Activated CD8-positive, alpha-beta T cell treated with anti-CD3 and anti-CD28 coated beads, Interleukin-2, amount 10 ng/mL, durations not matched to agents 7 days and 5 days (primary cell): Measurements from ENCODE around the gene UBL7. TPM values are rescaled to one million over a fixed set of nuclear protein-coding genes. Genes with fewer than 3 reads are reported as not detected.
A peak's percentile ranks its signal among the peaks of the same experiment; 100 is the strongest.

Experiments
- ATAC-seq: fragments of 150-1000 bp; cut with Tn5 transposase; one replicate; pipeline ENCODE4 v1.10.0; 2021; ENCODE audit warnings: moderate library complexity
- CTCF ChIA-PET: fragments of 350-600 bp; sonication (Branson Sonifier 250); formaldehyde crosslinking; loops from one replicate; lab custom pipeline; 2021; ENCODE audit warnings: antibody characterized with exemption; lab: Charles Lee
- POLR2A ChIA-PET: fragments of 350-600 bp; sonication (Branson Sonifier 250); formaldehyde crosslinking; loops from one replicate; lab custom pipeline; 2021; ENCODE audit warnings: antibody characterized with exemption; lab: Charles Lee
- DNase-seq: peaks from one replicate; pipeline ENCODE4 v3.0.0-alpha.2; 2020
- H3K27ac Mint-ChIP-seq: one replicate; pipeline ENCODE4 v1.8.0; 2021; ENCODE audit warnings: mild to moderate bottlenecking, mixed read lengths
- H3K27me3 Mint-ChIP-seq: one replicate; pipeline ENCODE4 v1.8.0; 2021; ENCODE audit warnings: low read depth, mixed read lengths
- H3K36me3 Mint-ChIP-seq: one replicate; pipeline ENCODE4 v1.8.0; 2021; ENCODE audit warnings: low read depth, mixed read lengths
- H3K4me1 Mint-ChIP-seq: one replicate; pipeline ENCODE4 v1.8.0; 2021; ENCODE audit warnings: low read depth, mixed read lengths
- H3K4me3 Mint-ChIP-seq: one replicate; pipeline ENCODE4 v1.8.0; 2021; ENCODE audit warnings: mild to moderate bottlenecking, mixed read lengths
- H3K9me3 Mint-ChIP-seq: one replicate; pipeline ENCODE4 v1.8.0; 2022; ENCODE audit warnings: mixed read lengths; ENCODE audit not compliant: insufficient read depth
- total RNA-seq, 2 experiments: library from RNA; stranded (reverse); gene quantifications; one replicate each; pipeline ENCODE4 v1.2.3, GENCODE V29; 2021

UBL7 gene, protein sequence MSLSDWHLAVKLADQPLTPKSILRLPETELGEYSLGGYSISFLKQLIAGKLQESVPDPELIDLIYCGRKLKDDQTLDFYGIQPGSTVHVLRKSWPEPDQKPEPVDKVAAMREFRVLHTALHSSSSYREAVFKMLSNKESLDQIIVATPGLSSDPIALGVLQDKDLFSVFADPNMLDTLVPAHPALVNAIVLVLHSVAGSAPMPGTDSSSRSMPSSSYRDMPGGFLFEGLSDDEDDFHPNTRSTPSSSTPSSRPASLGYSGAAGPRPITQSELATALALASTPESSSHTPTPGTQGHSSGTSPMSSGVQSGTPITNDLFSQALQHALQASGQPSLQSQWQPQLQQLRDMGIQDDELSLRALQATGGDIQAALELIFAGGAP
- total RNA-seq: 10 to 100 TPM; 60.8 to 71.4 TPM

DNA sequence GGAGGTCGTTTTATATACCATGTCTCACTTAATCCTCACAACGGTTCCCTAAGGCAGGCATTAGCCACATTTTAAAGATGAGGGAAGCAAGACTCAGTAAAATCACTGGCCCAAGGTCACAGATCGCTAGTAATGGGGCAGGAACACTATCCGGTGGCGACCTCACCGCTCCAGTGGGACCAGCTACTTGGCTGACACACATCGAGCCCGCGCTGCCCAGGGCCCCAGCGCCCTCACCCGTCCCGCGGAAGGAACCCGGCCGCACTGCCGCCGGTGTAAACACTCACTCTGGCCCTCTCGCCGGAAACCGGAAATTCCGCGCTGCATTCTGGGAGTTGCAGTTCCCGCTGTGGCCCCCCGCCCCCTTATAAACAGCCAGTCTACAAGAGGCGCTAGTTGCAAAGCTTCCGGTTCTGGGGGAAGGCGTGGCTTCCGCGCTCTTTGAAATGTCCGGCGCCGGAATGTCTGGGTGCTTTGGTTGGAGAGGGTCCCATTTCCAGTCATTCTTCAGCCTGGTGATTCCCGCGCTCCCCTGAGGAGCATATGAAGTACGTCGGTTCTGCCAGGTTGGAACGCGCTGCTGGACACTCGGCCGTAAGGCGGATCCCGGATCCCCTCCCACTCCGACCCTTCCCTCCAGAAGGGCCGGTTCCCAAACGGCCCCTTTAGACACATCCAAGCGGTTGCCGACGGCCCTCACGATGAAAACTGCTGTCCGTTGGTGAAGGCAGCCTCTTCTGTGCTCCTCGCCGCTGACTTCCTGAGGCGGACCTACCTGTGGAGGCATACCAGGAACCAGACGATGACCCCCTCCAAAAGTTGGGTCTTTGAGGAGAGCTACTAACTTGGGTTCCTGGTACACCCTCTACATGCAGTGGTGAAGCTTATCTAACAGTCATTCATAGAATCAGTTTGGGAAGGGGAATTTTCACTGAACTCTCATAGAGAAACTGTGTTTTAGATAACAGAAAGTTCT is at the start of gene UBL7:
TSS of gene UBL7 (minus strand) at position 290 of the 976 bp plus-strand sequence. CDS start 2,293 bp downstream, outside the sequence.
- CTCF ChIA-PET: interaction anchor here (0.6 to 2.4 kb wide), 13 partner anchors 12 to 327 kb away, joined by 3 to 10 read pairs (median 4); no protein-coding TSS in a partner anchor
- ATAC-seq: peak; percentile 95
- H3K36me3 Mint-ChIP-seq: peaks cover 42% of the 10 kb centered on the region
- H3K27me3 Mint-ChIP-seq: no peaks in the 10 kb centered on the region
- DNase-seq: peak; percentile 99
- POLR2A ChIA-PET: interaction anchor here (0.6 to 3.4 kb wide), 25 partner anchors 11 to 562 kb away, joined by 3 to 32 read pairs (median 4); partner anchors contain the start of genes ARID3B, PPCDC, SEMA7A and STOML1
- peak within 1 kb of the TSS; percentile 89 for H3K4me3 Mint-ChIP-seq
- peak within 1 kb of the TSS; percentile 81 for H3K27ac Mint-ChIP-seq
- peaks cover 6% of the 10 kb centered on the region for H3K9me3 Mint-ChIP-seq
- peaks cover 54% of the 10 kb centered on the region for H3K4me1 Mint-ChIP-seq

DNA sequence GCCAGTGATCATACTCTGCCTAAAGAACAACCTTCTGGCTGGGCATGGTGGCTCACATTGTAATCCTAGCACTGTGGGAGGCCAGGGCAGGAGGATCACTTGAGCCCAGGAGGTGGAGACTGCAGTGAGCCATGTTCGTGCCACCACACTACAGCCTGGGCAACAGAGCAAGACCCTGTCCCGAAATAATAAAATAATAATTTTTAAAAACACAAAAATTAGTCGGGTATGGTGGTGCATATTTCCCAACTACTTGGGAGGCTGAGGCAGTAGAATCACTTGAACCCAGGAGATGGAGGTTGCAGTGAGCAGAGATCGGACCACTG is 45.5 kb upstream of the UBL7 start:
- H3K36me3 Mint-ChIP-seq: peaks cover 15% of the 10 kb centered on the region

GRCh38 chr15:74505837-74506514 is 45.0 kb upstream of the UBL7 start:
- ChIA-PET POLR2A (no interaction called here), CTCF (no interaction called here)
- Mint-ChIP-seq H3K36me3 (peaks cover 12% of the 10 kb centered on the region), H3K27me3 (no peaks in the 10 kb centered on the region), H3K4me1 (peaks cover 7% of the 10 kb centered on the region), H3K4me3 (no peak overlapping the region), H3K9me3 (no peaks in the 10 kb centered on the region), H3K27ac (no peak overlapping the region)
- ATAC-seq: no peak
- DNase-seq: no peak

More for the DNA sequence above, 45.5 kb upstream of the UBL7 start:
- H3K9me3 Mint-ChIP-seq: no peaks in the 10 kb centered on the region
- H3K27ac Mint-ChIP-seq: no peak overlapping the region
- H3K27me3 Mint-ChIP-seq: no peaks in the 10 kb centered on the region
- CTCF ChIA-PET: no interaction called here
- POLR2A ChIA-PET: no interaction called here
- DNase-seq: no peak
- no peak overlapping the region for H3K4me3 Mint-ChIP-seq
- H3K4me1 Mint-ChIP-seq: peaks cover 12% of the 10 kb centered on the region
- ATAC-seq: no peak

GRCh38 chr15:74504836-74505235 is 43.9 kb upstream of the UBL7 start:
- ATAC-seq: no peak
- Mint-ChIP-seq H3K27ac (no peak overlapping the region), H3K4me1 (peaks cover 4% of the 10 kb centered on the region), H3K4me3 (no peak overlapping the region), H3K9me3 (no peaks in the 10 kb centered on the region), H3K27me3 (no peaks in the 10 kb centered on the region), H3K36me3 (peaks cover 12% of the 10 kb centered on the region)
- ChIA-PET POLR2A (interaction anchor here (1.1 kb wide), 1 partner anchor 44 kb away, joined by 3 read pairs; the partner anchor contains the start of gene UBL7), CTCF (no interaction called here)
- DNase-seq: no peak

- DNase-seq (no peak), ATAC-seq (no peak)
- CTCF ChIA-PET: interaction anchor here (0.7 kb wide), 1 partner anchor 41 kb away, joined by 3 read pairs; no protein-coding TSS in a partner anchor
- Mint-ChIP-seq H3K4me3 (no peak overlapping the region), H3K27me3 (no peaks in the 10 kb centered on the region), H3K36me3 (peaks cover 12% of the 10 kb centered on the region), H3K27ac (no peak overlapping the region), H3K9me3 (no peaks in the 10 kb centered on the region), H3K4me1 (peaks cover 4% of the 10 kb centered on the region)
- POLR2A ChIA-PET: interaction anchor here (1.1 kb wide), 1 partner anchor 43 kb away, joined by 3 read pairs; the partner anchor contains the start of gene UBL7
Observed at GRCh38 chr15:74504418-74504817, 43.5 kb upstream of the UBL7 start.

GRCh38 chr15:74502301-74502700 is 41.3 kb upstream of the UBL7 start:
- DNase-seq: peak; percentile 25
- POLR2A ChIA-PET: interaction anchor here (0.6 to 1.5 kb wide), 2 partner anchors 26 to 38 kb away, joined by 3 read pairs; partner anchors contain the start of gene ARID3B
- CTCF ChIA-PET: interaction anchor here (1.0 to 1.5 kb wide), 3 partner anchors 12 to 126 kb away, joined by 3 to 4 read pairs (median 3); partner anchors contain the start of gene ARID3B
- H3K36me3 Mint-ChIP-seq: peaks cover 15% of the 10 kb centered on the region
- peaks cover 6% of the 10 kb centered on the region for H3K4me1 Mint-ChIP-seq
- H3K27ac Mint-ChIP-seq: no peak overlapping the region
- H3K27me3 Mint-ChIP-seq: no peaks in the 10 kb centered on the region
- no peaks in the 10 kb centered on the region for H3K9me3 Mint-ChIP-seq
- H3K4me3 Mint-ChIP-seq: no peak overlapping the region
- ATAC-seq: no peak

- no peak for ATAC-seq
- H3K4me3 Mint-ChIP-seq: no peak overlapping the region
- H3K4me1 Mint-ChIP-seq: peaks cover 6% of the 10 kb centered on the region
- POLR2A ChIA-PET: interaction anchor here (1.2 kb wide), 1 partner anchor 40 kb away, joined by 3 read pairs; the partner anchor contains the start of gene ARID3B
- H3K36me3 Mint-ChIP-seq: peaks cover 13% of the 10 kb centered on the region
- CTCF ChIA-PET: interaction anchor here (1.0 to 1.4 kb wide), 2 partner anchors 11 to 134 kb away, joined by 3 read pairs; no protein-coding TSS in a partner anchor
- H3K27me3 Mint-ChIP-seq: no peaks in the 10 kb centered on the region
- H3K27ac Mint-ChIP-seq: no peak overlapping the region
- H3K9me3 Mint-ChIP-seq: no peaks in the 10 kb centered on the region
- no peak for DNase-seq
Observed at GRCh38 chr15:74500401-74500800, 39.4 kb upstream of the UBL7 start.

DNA sequence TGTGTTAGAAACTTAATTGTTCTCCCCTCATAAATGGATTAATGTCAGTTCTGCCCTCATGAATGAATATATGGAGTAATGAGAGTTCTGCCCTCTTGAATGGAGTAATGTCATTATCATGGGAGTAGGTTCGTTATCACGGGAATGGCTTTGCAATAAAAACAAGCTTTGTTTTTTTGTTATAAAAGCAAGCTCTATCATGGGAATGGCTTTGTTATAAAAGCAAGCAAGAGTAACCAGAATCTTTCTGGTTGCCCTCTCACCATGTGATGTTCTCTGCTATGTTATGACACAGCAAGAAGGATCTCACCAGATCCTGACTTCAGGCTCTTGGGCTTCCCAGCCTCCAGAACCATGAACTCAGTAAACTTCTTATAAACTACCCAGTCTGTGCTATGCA is 38.4 kb upstream of the UBL7 start:
- peaks cover 6% of the 10 kb centered on the region for H3K4me1 Mint-ChIP-seq
- CTCF ChIA-PET: interaction anchor here (1.0 kb wide), 1 partner anchor 10 kb away, joined by 3 read pairs; no protein-coding TSS in a partner anchor
- DNase-seq (no peak), ATAC-seq (no peak)
- no peak overlapping the region for H3K4me3 Mint-ChIP-seq
- POLR2A ChIA-PET: interaction anchor here (1.2 kb wide), 1 partner anchor 41 kb away, joined by 3 read pairs; the partner anchor contains the start of gene ARID3B
- peaks cover 11% of the 10 kb centered on the region for H3K36me3 Mint-ChIP-seq
- no peak overlapping the region for H3K27ac Mint-ChIP-seq
- no peaks in the 10 kb centered on the region for H3K9me3 Mint-ChIP-seq
- no peaks in the 10 kb centered on the region for H3K27me3 Mint-ChIP-seq

DNA sequence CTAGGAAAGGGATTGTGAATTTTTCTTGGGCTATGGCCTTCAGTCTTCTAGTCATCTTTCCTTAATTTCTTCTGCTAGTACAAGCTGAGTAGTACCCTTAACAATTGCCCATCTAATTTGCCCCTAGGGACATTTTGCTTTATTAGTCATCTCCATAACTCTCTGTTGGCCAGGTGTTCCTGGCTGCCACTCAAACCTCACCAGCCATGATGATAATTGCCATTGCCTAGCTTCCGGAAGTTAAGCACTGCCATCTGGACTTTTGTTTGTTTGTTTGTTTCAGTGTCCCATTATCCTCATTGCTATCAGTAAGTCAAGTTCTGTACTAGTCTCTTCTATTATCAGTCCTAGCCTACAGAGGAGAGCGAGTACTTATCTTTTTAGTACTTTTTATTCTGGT is 36.6 kb upstream of the UBL7 start:
- ChIA-PET CTCF (interaction anchor here (1.1 kb wide), 1 partner anchor 115 kb away, joined by 4 read pairs; no protein-coding TSS in a partner anchor), POLR2A (no interaction called here)

GRCh38 chr15:74496648-74497047 is 35.7 kb upstream of the UBL7 start:
- Mint-ChIP-seq H3K4me1 (peaks cover 3% of the 10 kb centered on the region), H3K36me3 (peaks cover 11% of the 10 kb centered on the region)
- POLR2A ChIA-PET: no interaction called here

More for the DNA sequence above, 36.6 kb upstream of the UBL7 start:
- no peaks in the 10 kb centered on the region for H3K27me3 Mint-ChIP-seq
- peak overlapping the region; percentile 8 for H3K27ac Mint-ChIP-seq
- H3K4me1 Mint-ChIP-seq: peaks cover 5% of the 10 kb centered on the region
- no peak for ATAC-seq
- peaks cover 11% of the 10 kb centered on the region for H3K36me3 Mint-ChIP-seq
- H3K4me3 Mint-ChIP-seq: no peak overlapping the region
- no peaks in the 10 kb centered on the region for H3K9me3 Mint-ChIP-seq
- no peak for DNase-seq

More at GRCh38 chr15:74496648-74497047, 35.7 kb upstream of the UBL7 start:
- no peak for ATAC-seq
- Mint-ChIP-seq H3K9me3 (no peaks in the 10 kb centered on the region), H3K27ac (no peak overlapping the region), H3K4me3 (no peak overlapping the region), H3K27me3 (no peaks in the 10 kb centered on the region)
- CTCF ChIA-PET: interaction anchor here (0.6 kb wide), 1 partner anchor 53 kb away, joined by 3 read pairs; no protein-coding TSS in a partner anchor
- DNase-seq: no peak
